GM12878 (cell line): Measurements from ENCODE around the gene CCR7. TPM values are rescaled to one million over a fixed set of nuclear protein-coding genes. Genes with fewer than 3 reads are reported as not detected.

ENCODE experiments used
- KLF5 ChIP-seq: fragments of 450-650 bp; IDR thresholded peaks from 2 replicates; pipeline ENCODE4 v1.6.1; 2014; ENCODE audit warnings: mild to moderate bottlenecking; ENCODE audit not compliant: partially characterized antibody
- NFYA ChIP-seq: IDR thresholded peaks from 2 replicates; pipeline ENCODE4 v1.6.1; 2011; ENCODE audit warnings: low read depth, mild to moderate bottlenecking, low read length, improper control_type of control experiment, borderline replicate concordance
- POLR2AphosphoS2 ChIP-seq: IDR thresholded peaks from 2 replicates; pipeline ENCODE4 v1.6.1; 2011; ENCODE audit warnings: low read depth, mild to moderate bottlenecking, low read length, improper control_type of control experiment, moderate library complexity
- RELB ChIP-seq: fragments of 450-650 bp; IDR thresholded peaks from 2 replicates; pipeline ENCODE4 v1.6.1; 2017; ENCODE audit warnings: low read depth, mild to moderate bottlenecking, moderate library complexity
- ZNF622 ChIP-seq: fragments of 450-650 bp; IDR thresholded peaks from 2 replicates; pipeline ENCODE4 v1.6.1; 2017; ENCODE audit warnings: mild to moderate bottlenecking, inconsistent platforms
- ZNF687 ChIP-seq: fragments of 450-650 bp; IDR thresholded peaks from 2 replicates; pipeline ENCODE4 v1.6.1; 2017; ENCODE audit warnings: mild to moderate bottlenecking, moderate library complexity
- polyA plus RNA-seq, 11 experiments: library from polyadenylated mRNA; depleted of rRNA in 4 of 11; unstranded in 6 of 11; stranded (reverse) in 5 of 11; fragments of >200 nt; fragmentation: Nextera tagmentation in 4 of 11; fragmentation: Illumina TruSeq in 1 of 11; extraction: Ambion mirVana in 4 of 11; extraction: Trizol in 1 of 11; gene quantifications; 1 replicate in 1 of 11; 2 replicates in 10 of 11; pipeline versions ENCODE4 v1.2.1 to v1.2.3, GENCODE V29; 2011 to 2016; ENCODE audit warnings: inconsistent platforms in 2 of 11, missing spikeins in 2 of 11, low read depth in 1 of 11
- total RNA-seq, 4 experiments: library from RNA; depleted of rRNA in 3 of 4; stranded (reverse); fragments of >200 nt in 3 of 4; fragmentation: Illumina TruSeq in 1 of 4; extraction: Trizol in 1 of 4; gene quantifications; 2 replicates each; pipeline versions ENCODE4 v1.2.1 to v1.2.3, GENCODE V29; 2013 to 2021

CCR7 gene
- total and polyA plus RNA-seq, 10 of the 15 experiments (the other 5 are each of a cell fraction or from before 2014, with no cell fraction given), result 131 to 1,171 (median 260) TPM

DNA sequence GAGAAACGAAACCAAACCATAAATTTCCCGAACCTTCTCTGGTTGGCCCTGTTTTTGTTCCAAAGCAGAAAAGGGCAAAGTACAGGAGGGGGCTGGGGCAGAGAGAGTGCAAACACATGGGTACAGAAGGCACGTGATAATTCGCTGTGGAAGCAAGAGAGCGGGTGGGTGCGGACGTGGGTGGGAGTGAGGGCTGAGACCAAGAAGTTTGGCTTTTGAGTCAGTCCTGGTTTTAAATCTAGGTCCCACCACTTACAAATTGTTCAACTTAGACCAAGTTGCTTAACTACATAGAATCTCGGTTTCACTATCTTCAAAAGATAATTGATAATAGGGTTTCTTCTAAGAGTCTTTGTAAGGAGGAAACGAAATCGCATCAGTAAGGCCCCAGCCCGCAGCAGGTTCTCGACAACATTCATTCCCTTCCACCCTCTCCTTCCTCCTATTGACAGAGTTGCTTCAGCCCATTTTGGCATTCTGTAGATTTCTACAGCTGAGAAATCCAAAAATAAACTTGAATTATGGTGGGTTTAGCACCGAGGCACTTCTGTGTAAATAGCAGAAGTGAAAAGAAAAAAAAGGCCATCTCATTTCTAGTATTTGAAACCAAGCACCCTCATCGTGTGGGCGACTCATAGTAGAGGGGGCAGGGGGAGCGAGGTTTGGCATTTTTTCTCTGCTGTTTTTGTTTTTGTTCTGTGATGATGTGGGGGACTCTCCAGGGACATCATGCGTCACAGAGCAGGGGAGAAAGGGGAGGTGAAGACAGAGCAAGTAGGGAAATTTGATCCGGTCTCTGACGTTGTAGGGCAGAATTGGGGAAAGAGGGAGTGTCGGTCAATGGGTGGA is 33.6 kb upstream of the CCR7 start (continued):
- TF ChIP-seq ZNF622 (no peak), NFYA (no peak), KLF5 (peak; percentile 91), ZNF687 (peak; percentile 89), POLR2AphosphoS2 (no peak; the same call in 1 of the 2 replicates), RELB (peak; percentile 100)
